GM04503 (cell line): Measurements from ENCODE around the gene ZBTB21.

Experiments
- DNase-seq: peaks from one replicate; pipeline ENCODE4 v3.0.0-alpha.2; 2012; ENCODE audit warnings: low read depth

ZBTB21 gene

GRCh38 chr21:41991659-41992058 lies 18.5 kb downstream of the ZBTB21 start:
- no peak for DNase-seq

GRCh38 chr21:41989698-41990097 lies 20.5 kb downstream of the ZBTB21 start:
- DNase-seq, result no peak

DNA sequence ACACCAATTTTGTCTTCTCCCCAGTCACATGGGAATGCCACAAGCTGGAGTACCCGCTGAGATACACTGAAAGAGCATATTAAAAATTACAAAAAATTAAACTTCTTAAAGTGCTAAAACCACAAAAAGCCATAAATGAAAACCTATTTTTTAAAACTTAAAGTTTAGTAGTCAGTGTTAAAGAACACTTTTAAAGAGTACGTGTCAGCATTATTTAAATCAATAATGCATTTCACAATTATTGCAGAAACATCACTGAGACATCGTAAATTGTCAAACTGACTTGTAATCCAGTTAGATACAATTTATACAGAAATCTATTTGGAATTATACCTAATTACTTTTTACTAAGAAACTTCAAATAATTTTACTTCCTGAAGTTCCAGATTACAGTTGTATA lies 22.9 kb downstream of the ZBTB21 start:
- no peak for DNase-seq

DNA sequence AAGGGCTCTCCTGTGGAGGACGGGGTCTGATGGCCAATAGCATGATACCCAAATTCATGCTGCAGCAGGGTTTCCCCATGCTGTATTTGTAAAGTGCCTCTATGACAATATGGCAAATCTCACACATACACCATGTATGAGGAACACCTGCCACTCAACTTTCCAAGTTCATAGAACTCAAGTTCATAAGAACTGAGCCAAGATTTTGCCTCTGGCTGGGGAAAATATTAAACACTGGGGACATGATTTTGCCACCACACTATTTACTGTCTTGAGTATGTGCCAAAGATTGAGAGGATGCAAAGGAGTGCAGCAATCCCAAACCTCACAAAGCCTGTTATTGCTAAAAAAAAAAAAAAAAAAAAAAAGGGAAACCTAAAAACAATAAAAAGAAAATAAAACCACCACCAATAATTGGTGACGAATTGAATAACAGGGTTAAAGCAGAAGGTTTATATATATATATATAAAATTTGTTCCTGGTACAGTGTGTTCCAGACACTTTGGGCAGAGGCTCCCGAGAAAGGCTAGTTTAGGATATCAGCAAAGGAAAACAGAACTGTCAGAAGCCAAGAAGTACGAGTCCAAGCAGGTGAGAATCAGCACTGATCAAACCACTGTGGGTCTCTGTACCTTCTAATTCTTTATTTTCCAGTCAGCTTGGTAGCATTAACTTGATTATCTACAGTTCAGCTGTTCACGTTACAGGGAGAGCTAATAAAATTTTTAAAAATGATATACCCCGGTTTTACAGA lies 24.3 kb downstream of the ZBTB21 start:
- no peak for DNase-seq

- no peak for DNase-seq
These were observed 26.9 kb downstream of the ZBTB21 start for GRCh38 chr21:41983229-41983628.

DNA sequence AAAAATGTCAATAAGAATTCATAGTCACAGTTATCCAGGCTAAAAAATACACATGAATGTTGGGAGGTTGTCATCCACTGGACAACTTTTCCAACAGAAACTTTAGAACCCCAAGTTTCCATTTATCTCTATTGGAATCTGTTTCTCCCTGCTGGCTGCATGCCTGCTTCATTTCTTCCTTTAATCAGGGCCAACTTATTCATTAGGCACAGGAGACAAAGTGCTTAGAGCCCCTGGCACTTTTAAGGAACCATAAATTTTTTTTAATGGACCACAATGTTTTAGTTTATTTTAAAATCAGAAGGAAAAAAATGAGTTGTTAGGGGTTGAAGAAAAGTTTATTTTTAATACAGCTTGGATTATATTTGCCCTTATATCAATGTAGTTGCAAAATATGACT lies 29.6 kb downstream of the ZBTB21 start:
- DNase-seq, result no peak

DNA sequence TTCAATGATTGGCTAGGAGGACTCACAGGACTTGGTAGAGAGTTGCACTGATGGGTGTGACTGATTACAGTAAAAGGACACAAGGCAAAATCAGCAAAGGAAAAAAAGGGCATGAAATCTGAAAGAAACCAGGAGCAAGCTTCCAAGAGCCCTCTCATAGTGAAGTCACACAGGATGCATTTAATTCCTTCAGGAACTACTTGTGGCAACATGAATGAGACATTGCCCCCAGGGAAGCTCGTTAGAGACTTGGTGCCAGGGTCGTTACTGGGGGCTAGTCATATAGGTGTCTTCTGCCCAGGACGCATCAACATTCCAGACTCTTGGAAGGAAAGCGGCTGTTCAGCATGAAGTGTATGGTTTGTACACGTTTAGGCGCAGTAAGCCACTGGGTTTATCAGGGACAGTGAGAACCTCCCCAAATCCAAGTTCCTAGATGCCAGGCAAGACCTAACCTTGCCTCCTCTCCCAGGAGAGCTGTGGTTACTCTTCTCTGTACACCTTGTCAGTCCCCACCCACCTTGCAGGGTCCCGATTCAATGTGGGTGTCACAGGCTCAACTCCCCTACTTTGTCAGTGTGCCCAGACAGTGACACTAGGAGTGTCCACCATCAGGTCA lies 30.3 kb downstream of the ZBTB21 start:
- no peak for DNase-seq

- DNase-seq, result no peak
These were observed 30.8 kb downstream of the ZBTB21 start for GRCh38 chr21:41979335-41979734.

GRCh38 chr21:41977034-41977950 lies 32.9 kb downstream of the ZBTB21 start:
- DNase-seq, result no peak

GRCh38 chr21:41976611-41977010 lies 33.5 kb downstream of the ZBTB21 start:
- DNase-seq, result no peak

DNA sequence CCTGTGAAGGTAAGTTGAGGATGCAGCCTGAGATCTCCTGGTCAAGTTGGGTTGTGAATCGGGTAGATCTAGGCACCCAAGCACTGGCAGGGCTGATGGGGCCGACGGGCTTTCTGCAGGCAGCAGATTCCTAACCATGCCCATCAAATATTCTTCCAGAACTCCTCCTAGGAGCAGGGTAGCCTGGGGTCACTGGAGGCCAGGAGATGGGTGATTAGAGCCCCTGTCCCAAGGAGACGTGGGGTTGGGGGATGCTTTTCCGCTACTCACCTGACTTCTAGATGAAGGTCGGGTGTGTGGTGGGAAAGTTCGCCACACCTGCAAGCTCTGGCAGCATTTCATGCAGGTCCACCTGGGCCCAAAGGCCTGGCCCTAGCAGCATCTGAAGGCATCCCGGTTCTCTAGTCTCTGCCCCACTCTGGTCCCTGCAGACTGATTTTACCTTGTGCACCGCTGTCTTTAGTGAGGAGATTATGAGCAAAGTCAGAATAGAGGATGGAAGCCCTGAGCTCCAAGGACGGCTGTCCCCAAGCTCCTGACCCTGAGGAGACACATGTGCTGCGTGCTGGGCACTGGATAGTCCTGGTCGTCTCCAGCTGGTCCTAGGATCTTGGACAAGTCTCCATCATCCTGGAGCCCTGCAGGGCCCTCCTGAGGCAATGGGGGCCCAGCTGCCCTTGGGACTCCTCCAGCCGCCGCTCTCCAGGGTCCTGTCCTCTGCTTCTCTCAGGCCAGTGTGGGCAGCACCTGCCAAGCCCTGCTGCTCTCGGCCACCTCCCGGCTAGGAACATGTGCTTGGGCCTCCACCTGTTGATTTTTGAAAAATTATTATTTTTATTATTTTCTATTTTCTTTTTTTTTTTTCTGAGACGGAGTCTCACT lies 34.5 kb downstream of the ZBTB21 start:
- no peak for DNase-seq

- no peak for DNase-seq
These were observed 35.5 kb downstream of the ZBTB21 start for GRCh38 chr21:41974752-41975053.

GRCh38 chr21:41973861-41974751 lies 36.1 kb downstream of the ZBTB21 start:
- no peak for DNase-seq

DNA sequence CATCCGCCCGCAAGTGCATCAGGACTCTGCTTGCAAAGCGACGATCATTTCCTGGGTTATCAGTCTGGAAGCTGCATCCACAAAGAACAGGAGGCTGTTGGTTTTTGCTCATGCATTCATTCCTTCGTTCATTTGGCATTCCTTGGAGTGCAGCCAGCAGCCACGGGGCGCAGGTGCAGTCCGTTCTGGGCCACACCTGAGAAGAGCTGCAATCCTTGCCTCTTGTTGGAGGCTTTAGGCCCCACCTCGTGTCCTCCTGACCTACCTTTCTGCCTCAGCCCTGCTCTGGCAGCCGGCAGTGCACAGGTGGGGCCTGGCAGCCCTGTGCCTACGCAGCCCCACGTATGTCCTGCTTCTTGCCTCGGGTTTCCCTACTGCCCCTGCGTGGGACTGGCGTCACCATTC lies 36.7 kb downstream of the ZBTB21 start:
- no peak for DNase-seq

GRCh38 chr21:41972511-41973205 lies 37.5 kb downstream of the ZBTB21 start:
- no peak for DNase-seq

DNA sequence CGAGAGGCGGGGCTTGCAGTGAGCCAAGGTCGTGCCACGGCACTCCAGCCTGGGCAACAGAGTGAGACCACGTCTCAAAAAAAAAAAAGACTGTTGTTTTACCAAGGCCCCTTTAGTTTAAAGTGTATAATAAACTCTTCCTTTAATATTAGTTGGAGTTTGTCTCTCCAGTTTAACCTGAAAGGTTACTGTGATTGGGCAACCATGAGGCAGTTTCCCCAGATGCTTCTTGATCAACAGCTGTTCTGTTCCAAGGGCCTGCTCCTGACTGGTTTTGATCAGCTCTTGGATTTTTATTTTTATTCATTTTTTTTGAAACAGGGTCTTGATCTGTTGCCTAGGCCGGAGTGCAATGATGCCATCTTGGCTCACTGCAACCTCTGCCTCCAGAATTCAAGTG lies 38.3 kb downstream of the ZBTB21 start:
- no peak for DNase-seq

- DNase-seq, result no peak
These were observed 39.2 kb downstream of the ZBTB21 start for GRCh38 chr21:41970751-41971653.

DNA sequence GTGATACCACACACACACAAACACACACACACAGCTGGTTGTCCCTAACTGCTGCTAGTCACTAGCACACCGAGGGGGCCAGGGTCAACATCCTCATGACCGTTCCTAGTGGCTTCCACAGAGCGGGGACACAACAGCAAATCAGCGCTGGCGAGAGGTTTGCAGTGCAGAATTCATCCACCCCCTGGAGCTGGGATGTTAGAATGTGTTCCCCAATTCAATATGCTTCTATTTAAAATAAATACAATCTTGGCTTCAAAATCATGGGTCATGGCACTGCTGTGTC lies 40.1 kb downstream of the ZBTB21 start:
- no peak for DNase-seq

- DNase-seq, result no peak
These were observed 42.5 kb downstream of the ZBTB21 start for GRCh38 chr21:41967708-41968107.
